AG04450 (cell line): ENCODE measurements around the gene HOXB1. TPM values are rescaled to one million over a fixed set of nuclear protein-coding genes. Genes with fewer than 3 reads are reported as not detected.
A peak's percentile ranks its signal among the peaks of the same experiment; 100 is the strongest.

Experiments used
- CTCF ChIA-PET: fragments of 300-600, 350-600 bp; formaldehyde crosslinking; extraction: SDS; loops from one replicate; lab custom pipeline; 2022; ENCODE audit warnings: antibody characterized with exemption, inconsistent platforms; lab: Charles Lee
- POLR2A ChIA-PET: fragments of 350-600 bp; formaldehyde crosslinking; extraction: SDS; loops from one replicate; lab custom pipeline; 2021; ENCODE audit warnings: antibody characterized with exemption, inconsistent platforms; lab: Yijun Ruan, JAX
- DNase-seq: peaks from one replicate; pipeline ENCODE4 v3.0.0-alpha.2; 2011; ENCODE audit warnings: low read depth, low spot score
- H3K27ac ChIP-seq: one replicate; pipeline ENCODE4 v1.5.1; 2012; ENCODE audit warnings: low read depth, low read length, control low read depth
- H3K27me3 ChIP-seq: one replicate; pipeline ENCODE4 v1.6.0; 2012; ENCODE audit warnings: low read length; ENCODE audit not compliant: control insufficient read depth, insufficient read depth
- H3K4me3 ChIP-seq: 2 replicates; pipeline ENCODE4 v1.5.1; 2011; ENCODE audit warnings: mild to moderate bottlenecking, low read depth, low read length, control low read depth
- H3K9me3 ChIP-seq: 2 replicates; pipeline ENCODE4 v1.5.1; 2012; ENCODE audit warnings: low read length; ENCODE audit not compliant: control insufficient read depth, insufficient read depth
- CTCF ChIP-seq: IDR thresholded peaks from 2 replicates; pipeline ENCODE4 v1.5.1; 2011; ENCODE audit warnings: low read depth, low read length, control low read depth, inconsistent platforms
- polyA plus RNA-seq: library from polyadenylated mRNA; depleted of rRNA; stranded (reverse); fragments of >200 nt; gene quantifications from 2 replicates; pipeline ENCODE4 v1.2.3, GENCODE V29; 2011

The HOXB1 gene
- polyA plus RNA-seq, 1 experiment: not detected

GRCh38 chr17:48546924-48547807 lies 16.4 kb upstream of the HOXB1 start:
- ChIA-PET CTCF (interaction anchor here (0.9 to 1.6 kb wide), 6 partner anchors 42 to 212 kb away, joined by 3 to 5 read pairs (median 3); no protein-coding TSS in a partner anchor), POLR2A (interaction anchor here (0.6 to 2.1 kb wide), 13 partner anchors 10 to 125 kb away, joined by 3 to 11 read pairs (median 4); no protein-coding TSS in a partner anchor)
- Histone ChIP-seq H3K27ac (peak overlapping the region; percentile 84), H3K27me3 (no peaks in the 10 kb centered on the region), H3K9me3 (no peaks in the 10 kb centered on the region; the same call in 1 of the 2 replicates), H3K4me3 (peak overlapping the region; percentile 47)
- no peak for DNase-seq
- no peak for TF ChIP-seq CTCF

GRCh38 chr17:48546137-48546923 lies 15.5 kb upstream of the HOXB1 start:
- Histone ChIP-seq H3K4me3 (peak overlapping the region; percentile 47), H3K27ac (peak overlapping the region; percentile 84), H3K9me3 (no peaks in the 10 kb centered on the region; the same call in 1 of the 2 replicates), H3K27me3 (no peaks in the 10 kb centered on the region)
- DNase-seq: no peak
- ChIA-PET POLR2A (interaction anchor here (0.6 to 2.1 kb wide), 12 partner anchors 10 to 329 kb away, joined by 3 to 11 read pairs (median 4); no protein-coding TSS in a partner anchor), CTCF (interaction anchor here (0.6 to 1.6 kb wide), 7 partner anchors 43 to 270 kb away, joined by 3 to 5 read pairs (median 3); no protein-coding TSS in a partner anchor)
- TF ChIP-seq CTCF: no peak

GRCh38 chr17:48545539-48545938 lies 14.7 kb upstream of the HOXB1 start:
- peak overlapping the region; percentile 87; the same call in 1 of the 2 replicates for H3K4me3 ChIP-seq
- no peak for DNase-seq

GRCh38 chr17:48545022-48545375 lies 14.2 kb upstream of the HOXB1 start, which contains the start of gene HOXB2:
HOXB2 (minus strand) TSS chr17:48545109; CDS start chr17:48544911, 198 bp downstream.
- TF ChIP-seq CTCF: no peak
- Histone ChIP-seq H3K27me3 (no peaks in the 10 kb centered on the region), H3K4me3 (peak within 1 kb of the TSS; percentile 87), H3K9me3 (no peaks in the 10 kb centered on the region; the same call in 1 of the 2 replicates), H3K27ac (peak within 1 kb of the TSS; percentile 97)
- CTCF ChIA-PET: no interaction called here
- DNase-seq: no peak
- POLR2A ChIA-PET: no interaction called here

More at GRCh38 chr17:48545539-48545938, 14.7 kb upstream of the HOXB1 start:
- TF ChIP-seq CTCF: no peak
- CTCF ChIA-PET: interaction anchor here (0.6 to 1.1 kb wide), 3 partner anchors 54 to 271 kb away, joined by 3 to 5 read pairs (median 3); no protein-coding TSS in a partner anchor
- peak overlapping the region; percentile 97 for H3K27ac ChIP-seq
- no peaks in the 10 kb centered on the region; the same call in 1 of the 2 replicates for H3K9me3 ChIP-seq
- POLR2A ChIA-PET: interaction anchor here (0.6 to 2.1 kb wide), 2 partner anchors 42 to 330 kb away, joined by 4 to 5 read pairs; no protein-coding TSS in a partner anchor
- no peaks in the 10 kb centered on the region for H3K27me3 ChIP-seq
